Heart left ventricle (tissue), 13 donors: ENCODE results near the gene SLC38A10.

ENCODE experiments used
- CTCF ChIP-seq, 12 donors: fragments of 200-600 bp; sonication (generic) in 4 of 12; IDR thresholded peaks; one replicate each; pipeline versions ENCODE4 v1.5.0 to v1.8.0; 2018 to 2022; ENCODE audit warnings: antibody characterized with exemption in 12 of 12, mild to moderate bottlenecking in 5 of 12
- POLR2A ChIP-seq, 2 donors: fragments of 450-650 bp; IDR thresholded peaks; one replicate each; pipeline ENCODE4 v1.6.1; 2017; ENCODE audit warnings: antibody characterized with exemption in 2 of 2, mild to moderate bottlenecking in 2 of 2, moderate library complexity in 2 of 2
- donor health status: ischemic (EF 13 %, LVEDD 7.1; RV severe dilation, severe dysfunction).
- donor health status: DM: no; HTN: yes; CAD: no.
- donor health status: DM: no; HTN: no; CAD: no.
- donor health status: ischemic (EF 25% LVEDD 6.9; RV normal size, moderate dysfunction).
- donor health status: ischemic (EF 25% LVEDD 5.7; RV mildly dilated, moderate dysfunction).
- donor health status: ischemic (EF 35%, LVEDD 5.7; RV mildly dilated, moderate dysfunction).
- donor health status: nonischemic (EF 11% LVEDD 7.7; RV severe dilation, severe dysfunction).
- donor health status: DM: yes; HTN: yes; CAD: no.
- donor health status: PGD.
- donor health status: ischemic (EF 29% LVEDD 5.4; RV normal size, mild dysfunction).
- donor health status: nonischemic (EF 23%, LVEDD 6.1; RV moderate dilation, normal function).

GRCh38 chr17:81285894-81286293 is 9.2 kb downstream of the SLC38A10 start:
- TF ChIP-seq CTCF (IDR thresholded peaks at IDR 0.05) (no peak), POLR2A (IDR thresholded peaks at IDR 0.05) (no peak)
